Measurements from ENCODE around the gene KCND3. TPM values are rescaled to one million over a fixed set of nuclear protein-coding genes. Genes with fewer than 3 reads are reported as not detected.

Gene KCND3
- polyA plus RNA-seq, 6 donors from 2014 or later: 0.03 to 0.11 TPM; not detected in 4

- Mint-ChIP-seq H3K27ac (peak overlapping the region in 1 of 6 donors; percentile 59), H3K4me3 (peak overlapping the region in 3 of 8 donors; percentile 1 to 90 (median 28)), H3K9me3 (no peaks in the 10 kb centered on the region), H3K36me3 (no peaks in the 10 kb centered on the region), H3K27me3 (peaks cover 8 to 21% (median 12%) of the 10 kb centered on the region in 3 donors), H3K4me1 (peaks cover 22 to 39% (median 25%) of the 10 kb centered on the region in 3 donors)
- ATAC-seq (ENCODE audit: low read depth in 2 of 2): no peak
- no peak for DNase-seq
Observed at GRCh38 chr1:111736548-111737215, 252.8 kb downstream of the KCND3 start.

- H3K9me3 Mint-ChIP-seq: no peaks in the 10 kb centered on the region
- ATAC-seq (ENCODE audit: low read depth in 2 of 2) (no peak), DNase-seq (no peak)
- peaks cover 22 to 39% (median 25%) of the 10 kb centered on the region in 3 donors for H3K4me1 Mint-ChIP-seq
- H3K27ac Mint-ChIP-seq: no peak overlapping the region
- peaks cover 6 to 15% (median 8%) of the 10 kb centered on the region in 3 donors for H3K27me3 Mint-ChIP-seq
- no peak overlapping the region for H3K4me3 Mint-ChIP-seq
- no peaks in the 10 kb centered on the region for H3K36me3 Mint-ChIP-seq
Observed at GRCh38 chr1:111735858-111736544, 253.5 kb downstream of the KCND3 start.

- H3K36me3 Mint-ChIP-seq: no peaks in the 10 kb centered on the region
Observed at GRCh38 chr1:111735321-111735720, 254.1 kb downstream of the KCND3 start.

GRCh38 chr1:111734856-111735255, 254.6 kb downstream of the KCND3 start:
- DNase-seq: no peak
- H3K4me3 Mint-ChIP-seq: no peak overlapping the region

More at GRCh38 chr1:111735321-111735720, 254.1 kb downstream of the KCND3 start:
- H3K27me3 Mint-ChIP-seq: peaks cover 5 to 8% (median 8%) of the 10 kb centered on the region in 3 donors
- DNase-seq (no peak), ATAC-seq (ENCODE audit: low read depth in 2 of 2) (no peak)
- H3K9me3 Mint-ChIP-seq: no peaks in the 10 kb centered on the region
- no peak overlapping the region for H3K27ac Mint-ChIP-seq
- no peak overlapping the region for H3K4me3 Mint-ChIP-seq
- H3K4me1 Mint-ChIP-seq: peaks cover 16 to 32% (median 21%) of the 10 kb centered on the region in 3 donors

GRCh38 chr1:111734426-111734825, 255.0 kb downstream of the KCND3 start:
- no peaks in the 10 kb centered on the region for H3K9me3 Mint-ChIP-seq
- H3K27me3 Mint-ChIP-seq: no peaks in the 10 kb centered on the region
- no peak overlapping the region for H3K27ac Mint-ChIP-seq
- peaks cover 12 to 23% (median 18%) of the 10 kb centered on the region in 3 donors for H3K4me1 Mint-ChIP-seq
- H3K36me3 Mint-ChIP-seq: no peaks in the 10 kb centered on the region
- no peak for ATAC-seq (ENCODE audit: low read depth in 2 of 2)
- DNase-seq: no peak
- H3K4me3 Mint-ChIP-seq: no peak overlapping the region

More at GRCh38 chr1:111734856-111735255, 254.6 kb downstream of the KCND3 start:
- Mint-ChIP-seq H3K36me3 (no peaks in the 10 kb centered on the region), H3K27me3 (peaks cover 2 to 4% (median 3%) of the 10 kb centered on the region in 3 donors), H3K4me1 (peaks cover 14 to 27% (median 22%) of the 10 kb centered on the region in 3 donors), H3K9me3 (no peaks in the 10 kb centered on the region), H3K27ac (no peak overlapping the region)
- no peak for ATAC-seq (ENCODE audit: low read depth in 2 of 2)

- ATAC-seq (ENCODE audit: low read depth in 2 of 2): no peak
Observed at GRCh38 chr1:111733992-111734341, 255.5 kb downstream of the KCND3 start.

GRCh38 chr1:111733183-111733991, 256.1 kb downstream of the KCND3 start:
- no peaks in the 10 kb centered on the region for H3K9me3 Mint-ChIP-seq
- H3K4me1 Mint-ChIP-seq: peaks cover 9 to 17% (median 13%) of the 10 kb centered on the region in 3 donors
- H3K36me3 Mint-ChIP-seq: no peaks in the 10 kb centered on the region
- ATAC-seq (ENCODE audit: low read depth in 2 of 2): no peak
- H3K27ac Mint-ChIP-seq: peak overlapping the region in 3 of 6 donors; percentile 15 to 48 (median 39)
- H3K27me3 Mint-ChIP-seq: no peaks in the 10 kb centered on the region
- DNase-seq: no peak
- no peak overlapping the region for H3K4me3 Mint-ChIP-seq

More at GRCh38 chr1:111733992-111734341, 255.5 kb downstream of the KCND3 start:
- Mint-ChIP-seq H3K4me3 (no peak overlapping the region), H3K36me3 (no peaks in the 10 kb centered on the region), H3K27ac (peak overlapping the region in 2 of 6 donors; percentile 15 to 48), H3K27me3 (no peaks in the 10 kb centered on the region), H3K4me1 (peaks cover 12 to 22% (median 17%) of the 10 kb centered on the region in 3 donors), H3K9me3 (no peaks in the 10 kb centered on the region)
- no peak for DNase-seq

- peaks cover 4 to 11% (median 8%) of the 10 kb centered on the region in 3 donors for H3K4me1 Mint-ChIP-seq
- peak overlapping the region in 3 of 6 donors; percentile 13 to 66 (median 39) for H3K27ac Mint-ChIP-seq
- no peaks in the 10 kb centered on the region for H3K36me3 Mint-ChIP-seq
- no peaks in the 10 kb centered on the region for H3K27me3 Mint-ChIP-seq
- ATAC-seq (ENCODE audit: low read depth in 2 of 2): no peak
- H3K9me3 Mint-ChIP-seq: no peaks in the 10 kb centered on the region
- peak overlapping the region in 1 of 8 donors; percentile 26 for H3K4me3 Mint-ChIP-seq
- no peak for DNase-seq
Observed at GRCh38 chr1:111732718-111733117, 256.8 kb downstream of the KCND3 start.

- no peaks in the 10 kb centered on the region for H3K9me3 Mint-ChIP-seq
- H3K36me3 Mint-ChIP-seq: no peaks in the 10 kb centered on the region
- H3K4me3 Mint-ChIP-seq: no peak overlapping the region
- no peak for ATAC-seq (ENCODE audit: low read depth in 2 of 2)
- H3K27ac Mint-ChIP-seq: no peak overlapping the region
- DNase-seq: no peak
- H3K27me3 Mint-ChIP-seq: no peaks in the 10 kb centered on the region
- H3K4me1 Mint-ChIP-seq: peaks cover 0 to 5% (median 4%) of the 10 kb centered on the region in 3 donors
Observed at GRCh38 chr1:111731956-111732355, 257.5 kb downstream of the KCND3 start.

GRCh38 chr1:111730706-111731105, 258.8 kb downstream of the KCND3 start:
- DNase-seq: no peak
- no peaks in the 10 kb centered on the region for H3K9me3 Mint-ChIP-seq
- no peak for ATAC-seq (ENCODE audit: low read depth in 2 of 2)
- H3K4me1 Mint-ChIP-seq: peaks cover 0 to 5% (median 4%) of the 10 kb centered on the region in 3 donors
- H3K36me3 Mint-ChIP-seq: no peaks in the 10 kb centered on the region
- H3K4me3 Mint-ChIP-seq: no peak overlapping the region
- no peaks in the 10 kb centered on the region for H3K27me3 Mint-ChIP-seq
- no peak overlapping the region for H3K27ac Mint-ChIP-seq

- Mint-ChIP-seq H3K9me3 (no peaks in the 10 kb centered on the region), H3K4me3 (no peak overlapping the region), H3K27me3 (no peaks in the 10 kb centered on the region), H3K36me3 (no peaks in the 10 kb centered on the region), H3K27ac (peak overlapping the region in 1 of 6 donors; percentile 59), H3K4me1 (peaks cover 0 to 7% (median 4%) of the 10 kb centered on the region in 3 donors)
- no peak for DNase-seq
- ATAC-seq (ENCODE audit: low read depth in 2 of 2): no peak
Observed at GRCh38 chr1:111729946-111730681, 259.4 kb downstream of the KCND3 start.

- DNase-seq: no peak
- Mint-ChIP-seq H3K27me3 (no peaks in the 10 kb centered on the region), H3K4me1 (peaks cover 2 to 11% (median 4%) of the 10 kb centered on the region in 3 donors), H3K27ac (peak overlapping the region in 2 of 6 donors; percentile 12 to 38), H3K4me3 (no peak overlapping the region), H3K36me3 (no peaks in the 10 kb centered on the region), H3K9me3 (no peaks in the 10 kb centered on the region)
- ATAC-seq (ENCODE audit: low read depth in 2 of 2): no peak
Observed at GRCh38 chr1:111729271-111729921, 260.1 kb downstream of the KCND3 start.

Measured in naive B cell (primary cell).